GM23338 (cell line): Measurements from ENCODE around the gene DUSP7. TPM values are rescaled to one million over a fixed set of nuclear protein-coding genes. Genes with fewer than 3 reads are reported as not detected.

Source experiments
- ATAC-seq: fragments of 200-7000 bp; cut with Tn5 transposase; 3 replicates; pipeline ENCODE4 v1.9.1; 2020
- DNase-seq: peaks from one replicate; pipeline ENCODE4 v3.0.0-alpha.2; 2015; ENCODE audit warnings: low spot score
- H2AFZ ChIP-seq: fragments of 200-600 bp; sonication (generic); 2 replicates; pipeline ENCODE4 v1.8.0; 2016; ENCODE audit warnings: antibody characterized with exemption, mild to moderate bottlenecking, moderate library complexity
- H3F3A ChIP-seq: fragments of 200-600 bp; sonication (generic); replicated peaks from 2 replicates; pipeline ENCODE4 v1.8.0; 2017; ENCODE audit warnings: antibody characterized with exemption, mixed run types, low read depth
- H3K27ac ChIP-seq: fragments of 200-600 bp; sonication (generic); 2 replicates; pipeline ENCODE4 v1.6.1; 2016; ENCODE audit warnings: low read depth
- H3K27me3 ChIP-seq: fragments of 200-600 bp; sonication (generic); 2 replicates; pipeline ENCODE4 v1.8.0; 2016; ENCODE audit warnings: mild to moderate bottlenecking, mixed run types, moderate library complexity; ENCODE audit not compliant: insufficient read depth
- H3K36me3 ChIP-seq: fragments of 200-600 bp; sonication (generic); 2 replicates; pipeline ENCODE4 v1.8.0; 2016; ENCODE audit warnings: mild to moderate bottlenecking; ENCODE audit not compliant: insufficient read depth
- H3K4me1 ChIP-seq: fragments of 200-600 bp; sonication (generic); 2 replicates; pipeline ENCODE4 v1.8.0; 2016; ENCODE audit warnings: mild to moderate bottlenecking, moderate library complexity; ENCODE audit not compliant: insufficient read depth
- H3K4me2 ChIP-seq: fragments of 200-600 bp; sonication (generic); 2 replicates; pipeline ENCODE4 v1.7.1; 2017; ENCODE audit warnings: mixed run types
- H3K4me3 ChIP-seq: fragments of 200-600 bp; sonication (generic); 2 replicates; pipeline ENCODE4 v1.6.1; 2016; ENCODE audit warnings: mixed run types
- H3K79me2 ChIP-seq: fragments of 200-600 bp; sonication (generic); replicated peaks from 2 replicates; pipeline ENCODE4 v1.8.0; 2017; ENCODE audit warnings: mild to moderate bottlenecking; ENCODE audit not compliant: insufficient read depth
- H3K9me2 ChIP-seq: fragments of 200-600 bp; sonication (generic); 2 replicates; pipeline ENCODE4 v1.8.0; 2017; ENCODE audit not compliant: insufficient read depth
- H4K20me1 ChIP-seq: fragments of 200-600 bp; sonication (generic); replicated peaks from 2 replicates; pipeline ENCODE4 v1.8.0; 2017; ENCODE audit warnings: mild to moderate bottlenecking; ENCODE audit not compliant: insufficient read depth
- H3K27ac Mint-ChIP-seq: 2 replicates; pipeline ENCODE4 v1.8.0; 2020; ENCODE audit warnings: inconsistent platforms, mild to moderate bottlenecking, moderate library complexity, mixed read lengths
- H3K27me3 Mint-ChIP-seq: 3 replicates; pipeline ENCODE4 v1.8.0; 2022; ENCODE audit warnings: low read depth, mild to moderate bottlenecking, moderate library complexity, mixed read lengths, inconsistent platforms; ENCODE audit not compliant: insufficient read depth, poor library complexity
- H3K36me3 Mint-ChIP-seq: 3 replicates; pipeline ENCODE4 v1.8.0; 2021; ENCODE audit warnings: low read depth, mild to moderate bottlenecking, inconsistent platforms, moderate library complexity, mixed read lengths
- H3K4me1 Mint-ChIP-seq: 3 replicates; pipeline ENCODE4 v1.8.0; 2020; ENCODE audit warnings: mild to moderate bottlenecking, inconsistent platforms, mixed read lengths
- H3K4me3 Mint-ChIP-seq: 3 replicates; pipeline ENCODE4 v1.8.0; 2021; ENCODE audit warnings: moderate library complexity, mild to moderate bottlenecking, inconsistent platforms, mixed read lengths
- H3K9me3 Mint-ChIP-seq: 3 replicates; pipeline ENCODE4 v1.8.0; 2020; ENCODE audit warnings: moderate library complexity, mild to moderate bottlenecking, inconsistent platforms, mixed read lengths
- EZH2 ChIP-seq: fragments of 200-600 bp; sonication (generic); IDR thresholded peaks from one replicate; pipeline ENCODE4 v1.8.0; 2017; ENCODE audit warnings: antibody characterized with exemption, mild to moderate bottlenecking, low read depth; ENCODE audit not compliant: unreplicated experiment
- EZH2phosphoT487 ChIP-seq: fragments of 200-600 bp; sonication (generic); IDR thresholded peaks from one replicate; pipeline ENCODE4 v1.8.1; 2018; ENCODE audit warnings: antibody characterized with exemption; ENCODE audit not compliant: unreplicated experiment
- NANOG ChIP-seq: IDR thresholded peaks from 2 replicates; pipeline ENCODE4 v1.6.1; 2016; ENCODE audit warnings: antibody characterized with exemption, borderline replicate concordance
- polyA plus RNA-seq: library from polyadenylated mRNA; unstranded; fragments of >200 nt; fragmentation: Nextera tagmentation; extraction: Ambion mirVana; gene quantifications from 2 replicates; pipeline ENCODE4 v1.2.1, GENCODE V29; 2016
- total RNA-seq: library from RNA; depleted of rRNA; stranded (reverse); fragments of >200 nt; shearing (Covaris generic); gene quantifications from 2 replicates; pipeline ENCODE4 v1.2.3, GENCODE V29; 2014
- TF ChIP-seq, protein P1 (sequence below): fragments of 250-450 bp; sonication (Bioruptor Pico); IDR thresholded peaks from 2 replicates; pipeline ENCODE4 v1.5.0; 2020; ENCODE audit warnings: mild to moderate bottlenecking, moderate library complexity
- TF ChIP-seq, protein P2 (sequence below): IDR thresholded peaks from one replicate; pipeline ENCODE4 v1.6.1; 2018; ENCODE audit warnings: antibody characterized with exemption; ENCODE audit not compliant: unreplicated experiment

The DUSP7 gene
- total and polyA plus RNA-seq, 2 experiments from 2014 or later, result 5.6 to 14.7 TPM

DNA sequence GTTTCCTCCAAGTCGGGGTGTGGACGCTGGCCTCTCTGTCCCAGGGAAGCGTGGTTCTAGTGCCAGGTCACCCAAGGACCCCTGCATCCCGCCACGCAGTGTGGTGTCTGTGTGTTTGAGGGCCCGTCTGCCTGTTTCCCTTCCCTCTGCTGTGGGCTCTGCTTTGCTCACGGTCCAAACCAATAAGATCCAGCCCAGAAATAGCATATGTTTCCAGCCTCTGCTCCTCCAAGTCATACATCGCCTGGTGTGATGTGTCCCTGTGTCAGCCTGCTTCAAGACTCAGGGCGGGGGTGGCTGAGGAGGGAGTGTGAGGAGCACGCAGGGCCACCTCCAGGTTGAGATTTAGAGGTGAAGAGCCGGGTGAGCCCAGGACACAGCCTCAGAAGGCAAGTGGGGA is 38.8 kb downstream of the DUSP7 start:
- no peak overlapping the region for H3K4me3 Mint-ChIP-seq
- H4K20me1 ChIP-seq, result no peaks in the 10 kb centered on the region
- H3K4me1 Mint-ChIP-seq, result peaks cover 10% of the 10 kb centered on the region
- ATAC-seq (no peak), DNase-seq (no peak)
- no peak overlapping the region for H2AFZ ChIP-seq
- no peaks in the 10 kb centered on the region for H3K27me3 ChIP-seq
- H3K27me3 Mint-ChIP-seq, result peaks cover 17% of the 10 kb centered on the region
- H3K4me3 ChIP-seq, result no peak overlapping the region
- H3K9me2 ChIP-seq, result no peaks in the 10 kb centered on the region
- H3F3A ChIP-seq, result no peaks in the 10 kb centered on the region
- no peaks in the 10 kb centered on the region for H3K79me2 ChIP-seq
- no peaks in the 10 kb centered on the region for H3K36me3 Mint-ChIP-seq
- TF ChIP-seq EZH2 (no peak), EZH2phosphoT487 (no peak)
- TF ChIP-seq, protein P1, sequence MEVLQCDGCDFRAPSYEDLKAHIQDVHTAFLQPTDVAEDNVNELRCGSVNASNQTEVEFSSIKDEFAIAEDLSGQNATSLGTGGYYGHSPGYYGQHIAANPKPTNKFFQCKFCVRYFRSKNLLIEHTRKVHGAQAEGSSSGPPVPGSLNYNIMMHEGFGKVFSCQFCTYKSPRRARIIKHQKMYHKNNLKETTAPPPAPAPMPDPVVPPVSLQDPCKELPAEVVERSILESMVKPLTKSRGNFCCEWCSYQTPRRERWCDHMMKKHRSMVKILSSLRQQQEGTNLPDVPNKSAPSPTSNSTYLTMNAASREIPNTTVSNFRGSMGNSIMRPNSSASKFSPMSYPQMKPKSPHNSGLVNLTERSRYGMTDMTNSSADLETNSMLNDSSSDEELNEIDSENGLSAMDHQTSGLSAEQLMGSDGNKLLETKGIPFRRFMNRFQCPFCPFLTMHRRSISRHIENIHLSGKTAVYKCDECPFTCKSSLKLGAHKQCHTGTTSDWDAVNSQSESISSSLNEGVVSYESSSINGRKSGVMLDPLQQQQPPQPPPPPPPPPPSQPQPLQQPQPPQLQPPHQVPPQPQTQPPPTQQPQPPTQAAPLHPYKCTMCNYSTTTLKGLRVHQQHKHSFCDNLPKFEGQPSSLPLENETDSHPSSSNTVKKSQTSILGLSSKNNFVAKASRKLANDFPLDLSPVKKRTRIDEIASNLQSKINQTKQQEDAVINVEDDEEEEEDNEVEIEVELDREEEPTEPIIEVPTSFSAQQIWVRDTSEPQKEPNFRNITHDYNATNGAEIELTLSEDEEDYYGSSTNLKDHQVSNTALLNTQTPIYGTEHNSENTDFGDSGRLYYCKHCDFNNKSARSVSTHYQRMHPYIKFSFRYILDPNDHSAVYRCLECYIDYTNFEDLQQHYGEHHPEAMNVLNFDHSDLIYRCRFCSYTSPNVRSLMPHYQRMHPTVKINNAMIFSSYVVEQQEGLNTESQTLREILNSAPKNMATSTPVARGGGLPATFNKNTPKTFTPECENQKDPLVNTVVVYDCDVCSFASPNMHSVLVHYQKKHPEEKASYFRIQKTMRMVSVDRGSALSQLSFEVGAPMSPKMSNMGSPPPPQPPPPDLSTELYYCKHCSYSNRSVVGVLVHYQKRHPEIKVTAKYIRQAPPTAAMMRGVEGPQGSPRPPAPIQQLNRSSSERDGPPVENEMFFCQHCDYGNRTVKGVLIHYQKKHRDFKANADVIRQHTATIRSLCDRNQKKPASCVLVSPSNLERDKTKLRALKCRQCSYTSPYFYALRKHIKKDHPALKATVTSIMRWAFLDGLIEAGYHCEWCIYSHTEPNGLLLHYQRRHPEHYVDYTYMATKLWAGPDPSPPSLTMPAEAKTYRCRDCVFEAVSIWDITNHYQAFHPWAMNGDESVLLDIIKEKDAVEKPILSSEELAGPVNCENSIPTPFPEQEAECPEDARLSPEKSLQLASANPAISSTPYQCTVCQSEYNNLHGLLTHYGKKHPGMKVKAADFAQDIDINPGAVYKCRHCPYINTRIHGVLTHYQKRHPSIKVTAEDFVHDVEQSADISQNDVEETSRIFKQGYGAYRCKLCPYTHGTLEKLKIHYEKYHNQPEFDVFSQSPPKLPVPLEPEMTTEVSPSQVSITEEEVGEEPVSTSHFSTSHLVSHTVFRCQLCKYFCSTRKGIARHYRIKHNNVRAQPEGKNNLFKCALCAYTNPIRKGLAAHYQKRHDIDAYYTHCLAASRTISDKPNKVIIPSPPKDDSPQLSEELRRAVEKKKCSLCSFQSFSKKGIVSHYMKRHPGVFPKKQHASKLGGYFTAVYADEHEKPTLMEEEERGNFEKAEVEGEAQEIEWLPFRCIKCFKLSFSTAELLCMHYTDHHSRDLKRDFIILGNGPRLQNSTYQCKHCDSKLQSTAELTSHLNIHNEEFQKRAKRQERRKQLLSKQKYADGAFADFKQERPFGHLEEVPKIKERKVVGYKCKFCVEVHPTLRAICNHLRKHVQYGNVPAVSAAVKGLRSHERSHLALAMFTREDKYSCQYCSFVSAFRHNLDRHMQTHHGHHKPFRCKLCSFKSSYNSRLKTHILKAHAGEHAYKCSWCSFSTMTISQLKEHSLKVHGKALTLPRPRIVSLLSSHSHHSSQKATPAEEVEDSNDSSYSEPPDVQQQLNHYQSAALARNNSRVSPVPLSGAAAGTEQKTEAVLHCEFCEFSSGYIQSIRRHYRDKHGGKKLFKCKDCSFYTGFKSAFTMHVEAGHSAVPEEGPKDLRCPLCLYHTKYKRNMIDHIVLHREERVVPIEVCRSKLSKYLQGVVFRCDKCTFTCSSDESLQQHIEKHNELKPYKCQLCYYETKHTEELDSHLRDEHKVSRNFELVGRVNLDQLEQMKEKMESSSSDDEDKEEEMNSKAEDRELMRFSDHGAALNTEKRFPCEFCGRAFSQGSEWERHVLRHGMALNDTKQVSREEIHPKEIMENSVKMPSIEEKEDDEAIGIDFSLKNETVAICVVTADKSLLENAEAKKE (CRISPR knock-in tag), result no peak
- no peaks in the 10 kb centered on the region for H3K4me1 ChIP-seq
- no peaks in the 10 kb centered on the region for H3K9me3 Mint-ChIP-seq
- H3K27ac ChIP-seq, result no peak overlapping the region
- no peak overlapping the region for H3K4me2 ChIP-seq
- H3K27ac Mint-ChIP-seq, result no peak overlapping the region
- H3K36me3 ChIP-seq, result no peaks in the 10 kb centered on the region

- Histone ChIP-seq H3K4me2 (no peak overlapping the region), H3K36me3 (no peaks in the 10 kb centered on the region), H3K4me1 (no peaks in the 10 kb centered on the region), H3K27me3 (no peaks in the 10 kb centered on the region), H3F3A (no peaks in the 10 kb centered on the region), H3K4me3 (no peak overlapping the region), H3K27ac (no peak overlapping the region), H2AFZ (no peak overlapping the region), H3K79me2 (no peaks in the 10 kb centered on the region), H4K20me1 (no peaks in the 10 kb centered on the region), H3K9me2 (peaks cover 6% of the 10 kb centered on the region; the same call in 1 of the 2 replicates)
- no peak overlapping the region for H3K4me3 Mint-ChIP-seq
- no peaks in the 10 kb centered on the region; the same call in 2 of the 3 replicates for H3K36me3 Mint-ChIP-seq
- ATAC-seq (no peak), DNase-seq (no peak)
- no peak overlapping the region for H3K27ac Mint-ChIP-seq
- no peaks in the 10 kb centered on the region for H3K9me3 Mint-ChIP-seq
- H3K27me3 Mint-ChIP-seq, result peaks cover 21% of the 10 kb centered on the region
- H3K4me1 Mint-ChIP-seq, result peaks cover 7% of the 10 kb centered on the region; the same call in 2 of the 3 replicates
- TF ChIP-seq, protein P2, sequence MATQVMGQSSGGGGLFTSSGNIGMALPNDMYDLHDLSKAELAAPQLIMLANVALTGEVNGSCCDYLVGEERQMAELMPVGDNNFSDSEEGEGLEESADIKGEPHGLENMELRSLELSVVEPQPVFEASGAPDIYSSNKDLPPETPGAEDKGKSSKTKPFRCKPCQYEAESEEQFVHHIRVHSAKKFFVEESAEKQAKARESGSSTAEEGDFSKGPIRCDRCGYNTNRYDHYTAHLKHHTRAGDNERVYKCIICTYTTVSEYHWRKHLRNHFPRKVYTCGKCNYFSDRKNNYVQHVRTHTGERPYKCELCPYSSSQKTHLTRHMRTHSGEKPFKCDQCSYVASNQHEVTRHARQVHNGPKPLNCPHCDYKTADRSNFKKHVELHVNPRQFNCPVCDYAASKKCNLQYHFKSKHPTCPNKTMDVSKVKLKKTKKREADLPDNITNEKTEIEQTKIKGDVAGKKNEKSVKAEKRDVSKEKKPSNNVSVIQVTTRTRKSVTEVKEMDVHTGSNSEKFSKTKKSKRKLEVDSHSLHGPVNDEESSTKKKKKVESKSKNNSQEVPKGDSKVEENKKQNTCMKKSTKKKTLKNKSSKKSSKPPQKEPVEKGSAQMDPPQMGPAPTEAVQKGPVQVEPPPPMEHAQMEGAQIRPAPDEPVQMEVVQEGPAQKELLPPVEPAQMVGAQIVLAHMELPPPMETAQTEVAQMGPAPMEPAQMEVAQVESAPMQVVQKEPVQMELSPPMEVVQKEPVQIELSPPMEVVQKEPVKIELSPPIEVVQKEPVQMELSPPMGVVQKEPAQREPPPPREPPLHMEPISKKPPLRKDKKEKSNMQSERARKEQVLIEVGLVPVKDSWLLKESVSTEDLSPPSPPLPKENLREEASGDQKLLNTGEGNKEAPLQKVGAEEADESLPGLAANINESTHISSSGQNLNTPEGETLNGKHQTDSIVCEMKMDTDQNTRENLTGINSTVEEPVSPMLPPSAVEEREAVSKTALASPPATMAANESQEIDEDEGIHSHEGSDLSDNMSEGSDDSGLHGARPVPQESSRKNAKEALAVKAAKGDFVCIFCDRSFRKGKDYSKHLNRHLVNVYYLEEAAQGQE, result no peak
- no peak for TF ChIP-seq EZH2
- no peak for TF ChIP-seq NANOG
- TF ChIP-seq EZH2phosphoT487, result no peak
Observed at GRCh38 chr3:52015438-52016228, 40.7 kb downstream of the DUSP7 start.
